Measurements from ENCODE around the gene LMAN1.

Gene LMAN1

GRCh38 chr18:59303656-59304195 is 55.3 kb downstream of the LMAN1 start:
- DNase-seq, result no peak

GRCh38 chr18:59303006-59303405 is 56.1 kb downstream of the LMAN1 start:
- no peak for DNase-seq

- DNase-seq, result no peak
Observed at GRCh38 chr18:59301929-59302328, 57.1 kb downstream of the LMAN1 start.

- DNase-seq, result no peak
Observed at GRCh38 chr18:59300676-59301285, 58.3 kb downstream of the LMAN1 start.

- no peak for DNase-seq
Observed at GRCh38 chr18:59298871-59299270, 60.2 kb downstream of the LMAN1 start.

GRCh38 chr18:59293317-59293716 is 65.7 kb downstream of the LMAN1 start:
- DNase-seq, result no peak

- no peak for DNase-seq
Observed at GRCh38 chr18:59286341-59286740, 72.7 kb downstream of the LMAN1 start.

GRCh38 chr18:59282341-59282740 is 76.7 kb downstream of the LMAN1 start:
- DNase-seq, result no peak

GRCh38 chr18:59279722-59280121 is 79.3 kb downstream of the LMAN1 start:
- DNase-seq, result no peak

- no peak for DNase-seq
Observed at GRCh38 chr18:59279193-59279592, 79.9 kb downstream of the LMAN1 start.

GRCh38 chr18:59278793-59279192 is 80.3 kb downstream of the LMAN1 start:
- DNase-seq, result no peak

All from C1 segment of cervical spinal cord (tissue), 14 donors.